Endothelial cell of umbilical vein (primary cell): Measurements from ENCODE around the gene AGBL4.

ENCODE experiments used
- EZH2 ChIP-seq: IDR thresholded peaks from 2 replicates; pipeline ENCODE4 v1.6.1; 2012; ENCODE audit warnings: borderline replicate concordance, low read depth, mild to moderate bottlenecking, moderate library complexity, low read length, inconsistent platforms; ENCODE audit not compliant: severe bottlenecking
- FOS ChIP-seq: IDR thresholded peaks from 2 replicates; pipeline ENCODE4 v1.6.1; 2011; ENCODE audit warnings: mild to moderate bottlenecking, low read length, moderate library complexity, borderline replicate concordance; ENCODE audit not compliant: insufficient read depth
- GATA2 ChIP-seq: IDR thresholded peaks from 2 replicates; pipeline ENCODE4 v1.7.0; 2011; ENCODE audit warnings: low read depth, mild to moderate bottlenecking, moderate library complexity, mixed read lengths, low read length; ENCODE audit not compliant: insufficient read length, insufficient read depth
- JUN ChIP-seq: IDR thresholded peaks from 2 replicates; pipeline ENCODE4 v1.6.1; 2011; ENCODE audit warnings: borderline replicate concordance, low read depth; ENCODE audit not compliant: insufficient read length, insufficient read depth
- MYC ChIP-seq: IDR thresholded peaks from one replicate; pipeline ENCODE4 v1.6.1; 2011; ENCODE audit warnings: mild to moderate bottlenecking, low read depth, low read length
- POLR2A ChIP-seq: IDR thresholded peaks from 2 replicates; pipeline ENCODE4 v1.6.1; 2012; ENCODE audit warnings: low read depth, mild to moderate bottlenecking, control low read depth, low read length
- POLR2AphosphoS5 ChIP-seq: IDR thresholded peaks from 2 replicates; pipeline ENCODE4 v1.6.1; 2012; ENCODE audit warnings: low read depth, mild to moderate bottlenecking, control low read depth, low read length, moderate library complexity; ENCODE audit not compliant: insufficient read depth
- TF ChIP-seq, protein P1 (sequence below), 2 donors: IDR thresholded peaks; 1 replicate in 1 of 2; 2 replicates in 1 of 2; pipeline ENCODE4 v1.5.1; 2011; ENCODE audit warnings: low read length in 2 of 2, mild to moderate bottlenecking in 2 of 2, moderate library complexity in 2 of 2, control low read depth in 1 of 2, inconsistent platforms in 1 of 2, low read depth in 1 of 2; ENCODE audit not compliant: insufficient read depth in 1 of 2; ENCODE audit errors: extremely low read depth in 1 of 2
- TF ChIP-seq, protein P2 (sequence below): IDR thresholded peaks from 2 replicates; pipeline ENCODE4 v1.6.1; 2011; ENCODE audit not compliant: insufficient read depth, insufficient read length

DNA sequence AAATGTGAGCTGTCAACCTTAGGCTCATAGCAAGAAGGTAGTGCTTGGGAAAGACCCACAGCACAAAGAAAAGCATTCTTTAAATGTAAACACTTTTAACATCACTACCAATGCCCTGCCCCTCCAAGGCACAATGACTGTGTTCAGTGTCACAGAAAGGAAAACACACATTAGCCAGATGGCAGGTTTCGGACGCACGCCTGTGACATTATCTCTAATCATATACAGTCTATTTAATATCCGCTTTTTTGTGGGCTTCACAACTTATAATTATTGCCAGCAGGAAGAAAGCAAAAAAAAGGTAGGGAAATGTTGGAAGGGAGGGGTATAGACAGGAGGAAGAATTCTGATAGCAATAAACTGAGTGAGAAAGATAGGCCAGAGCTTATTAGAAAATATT is 1134.7 kb downstream of the AGBL4 start:
- TF ChIP-seq, protein P1, sequence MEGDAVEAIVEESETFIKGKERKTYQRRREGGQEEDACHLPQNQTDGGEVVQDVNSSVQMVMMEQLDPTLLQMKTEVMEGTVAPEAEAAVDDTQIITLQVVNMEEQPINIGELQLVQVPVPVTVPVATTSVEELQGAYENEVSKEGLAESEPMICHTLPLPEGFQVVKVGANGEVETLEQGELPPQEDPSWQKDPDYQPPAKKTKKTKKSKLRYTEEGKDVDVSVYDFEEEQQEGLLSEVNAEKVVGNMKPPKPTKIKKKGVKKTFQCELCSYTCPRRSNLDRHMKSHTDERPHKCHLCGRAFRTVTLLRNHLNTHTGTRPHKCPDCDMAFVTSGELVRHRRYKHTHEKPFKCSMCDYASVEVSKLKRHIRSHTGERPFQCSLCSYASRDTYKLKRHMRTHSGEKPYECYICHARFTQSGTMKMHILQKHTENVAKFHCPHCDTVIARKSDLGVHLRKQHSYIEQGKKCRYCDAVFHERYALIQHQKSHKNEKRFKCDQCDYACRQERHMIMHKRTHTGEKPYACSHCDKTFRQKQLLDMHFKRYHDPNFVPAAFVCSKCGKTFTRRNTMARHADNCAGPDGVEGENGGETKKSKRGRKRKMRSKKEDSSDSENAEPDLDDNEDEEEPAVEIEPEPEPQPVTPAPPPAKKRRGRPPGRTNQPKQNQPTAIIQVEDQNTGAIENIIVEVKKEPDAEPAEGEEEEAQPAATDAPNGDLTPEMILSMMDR (IDR thresholded peaks at IDR 0.05; ENCODE audit: extremely low read depth in 1 of 2, insufficient read depth in 1 of 2, low read depth in 1 of 2, low read length in 2 of 2), result no peak
- TF ChIP-seq, protein P2, sequence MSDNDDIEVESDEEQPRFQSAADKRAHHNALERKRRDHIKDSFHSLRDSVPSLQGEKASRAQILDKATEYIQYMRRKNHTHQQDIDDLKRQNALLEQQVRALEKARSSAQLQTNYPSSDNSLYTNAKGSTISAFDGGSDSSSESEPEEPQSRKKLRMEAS, result no peak
- TF ChIP-seq EZH2 (no peak), FOS (no peak), POLR2AphosphoS5 (no peak), POLR2A (no peak), MYC (no peak), JUN (no peak), GATA2 (no peak)
